Measurements from ENCODE around the gene GDA.

Gene GDA

GRCh38 chr9:72150661-72151060 is 1.4 kb downstream of the GDA start:
- DNase-seq (ENCODE audit: low spot score), result no peak

GRCh38 chr9:72151104-72151503 is 1.9 kb downstream of the GDA start:
- DNase-seq (ENCODE audit: low spot score), result no peak

- DNase-seq (ENCODE audit: low spot score), result no peak
Observed at GRCh38 chr9:72154468-72155285, 5.4 kb downstream of the GDA start.

GRCh38 chr9:72155301-72155700 is 6.1 kb downstream of the GDA start:
- no peak for DNase-seq (ENCODE audit: low spot score)

GRCh38 chr9:72156586-72156985 is 7.3 kb downstream of the GDA start:
- no peak for DNase-seq (ENCODE audit: low spot score)

- DNase-seq (ENCODE audit: low spot score), result no peak
Observed at GRCh38 chr9:72158680-72159079, 9.4 kb downstream of the GDA start.

- no peak for DNase-seq (ENCODE audit: low spot score)
Observed at GRCh38 chr9:72160446-72161123, 11.3 kb downstream of the GDA start.

- DNase-seq (ENCODE audit: low spot score), result no peak
Observed at GRCh38 chr9:72165326-72165725, 16.1 kb downstream of the GDA start.

GRCh38 chr9:72165821-72166547 is 16.7 kb downstream of the GDA start:
- no peak for DNase-seq (ENCODE audit: low spot score)

GRCh38 chr9:72168075-72168474 is 18.8 kb downstream of the GDA start:
- no peak for DNase-seq (ENCODE audit: low spot score)

GRCh38 chr9:72169178-72169577 is 19.9 kb downstream of the GDA start:
- no peak for DNase-seq (ENCODE audit: low spot score)

GRCh38 chr9:72173080-72173479 is 23.8 kb downstream of the GDA start:
- DNase-seq (ENCODE audit: low spot score), result no peak

- DNase-seq (ENCODE audit: low spot score), result no peak
Observed at GRCh38 chr9:72185561-72185960, 36.3 kb downstream of the GDA start.

GRCh38 chr9:72187121-72187695 is 38.0 kb downstream of the GDA start:
- DNase-seq (ENCODE audit: low spot score), result no peak

- no peak for DNase-seq (ENCODE audit: low spot score)
Observed at GRCh38 chr9:72188232-72188631, 39.0 kb downstream of the GDA start.

- DNase-seq (ENCODE audit: low spot score), result no peak
Observed at GRCh38 chr9:72193478-72193881, 44.2 kb downstream of the GDA start.

- no peak for DNase-seq (ENCODE audit: low spot score)
Observed at GRCh38 chr9:72199238-72199637, 50.0 kb downstream of the GDA start.

- no peak for DNase-seq (ENCODE audit: low spot score)
Observed at GRCh38 chr9:72200452-72200851, 51.2 kb downstream of the GDA start.

GRCh38 chr9:72202009-72202408 is 52.8 kb downstream of the GDA start:
- DNase-seq (ENCODE audit: low spot score), result no peak

- peak; percentile 60 for DNase-seq (ENCODE audit: low spot score)
Observed at GRCh38 chr9:72203205-72203803, 54.1 kb downstream of the GDA start.

- no peak for DNase-seq (ENCODE audit: low spot score)
Observed at GRCh38 chr9:72204062-72204461, 54.8 kb downstream of the GDA start.

- DNase-seq (ENCODE audit: low spot score), result no peak
Observed at GRCh38 chr9:72205513-72205912, 56.3 kb downstream of the GDA start.

All from GM03348 (cell line).